Measurements from ENCODE around the gene SMAD3. TPM values are rescaled to one million over a fixed set of nuclear protein-coding genes. Genes with fewer than 3 reads are reported as not detected.

Gene SMAD3
- polyA plus RNA-seq, 1 donor from 2014 or later = 1.0 TPM

GRCh38 chr15:67091980-67092677, 26.7 kb downstream of the SMAD3 start:
- Histone ChIP-seq H2AFZ (ENCODE audit: low read depth, low read length) (no peak overlapping the region), H3K4me3 (ENCODE audit: low read length) (no peak overlapping the region), H3K9ac (ENCODE audit: low read length) (no peak overlapping the region), H3K36me3 (ENCODE audit: insufficient read depth, low read length) (no peaks in the 10 kb centered on the region), H3K9me2 (ENCODE audit: insufficient read depth, low read length) (no peaks in the 10 kb centered on the region), H3K9me3 (ENCODE audit: low read length) (no peaks in the 10 kb centered on the region), H3K27ac (ENCODE audit: low read length) (no peak overlapping the region), H4K20me1 (ENCODE audit: insufficient read depth) (no peaks in the 10 kb centered on the region), H3K27me3 (ENCODE audit: insufficient read depth, low read depth, low read length) (no peaks in the 10 kb centered on the region), H3K4me2 (ENCODE audit: low read length) (no peak overlapping the region), H3K79me2 (replicated peaks; ENCODE audit: insufficient read depth, low read length) (peaks cover 11% of the 10 kb centered on the region), H3F3A (ENCODE audit: insufficient read depth, low read length, poor library complexity, severe bottlenecking) (no peaks in the 10 kb centered on the region)
- TF ChIP-seq RAD21 (conservative IDR thresholded peaks at IDR 0.05) = no peak

- H3K79me2 ChIP-seq (replicated peaks; ENCODE audit: insufficient read depth, low read length) = peaks cover 14% of the 10 kb centered on the region
- H2AFZ ChIP-seq (ENCODE audit: low read depth, low read length) = no peak overlapping the region
- H3K27me3 ChIP-seq (ENCODE audit: insufficient read depth, low read depth, low read length) = no peaks in the 10 kb centered on the region
- no peaks in the 10 kb centered on the region for H4K20me1 ChIP-seq (ENCODE audit: insufficient read depth)
- H3K9ac ChIP-seq (ENCODE audit: low read length) = no peak overlapping the region
- no peaks in the 10 kb centered on the region for H3F3A ChIP-seq (ENCODE audit: insufficient read depth, low read length, poor library complexity, severe bottlenecking)
- no peak overlapping the region for H3K4me3 ChIP-seq (ENCODE audit: low read length)
- H3K27ac ChIP-seq (ENCODE audit: low read length) = no peak overlapping the region
- no peaks in the 10 kb centered on the region for H3K36me3 ChIP-seq (ENCODE audit: insufficient read depth, low read length)
- H3K9me3 ChIP-seq (ENCODE audit: low read length) = no peaks in the 10 kb centered on the region
- H3K9me2 ChIP-seq (ENCODE audit: insufficient read depth, low read length) = no peaks in the 10 kb centered on the region
- no peak for TF ChIP-seq MXI1 (conservative IDR thresholded peaks at IDR 0.05; ENCODE audit: poor library complexity, severe bottlenecking)
- TF ChIP-seq CTCF (IDR thresholded peaks at IDR 0.05; ENCODE audit: poor library complexity, severe bottlenecking) = no peak
- TF ChIP-seq REST (IDR thresholded peaks at IDR 0.05; ENCODE audit: borderline replicate concordance) = no peak
- TF ChIP-seq RAD21 (conservative IDR thresholded peaks at IDR 0.05) = no peak
- TF ChIP-seq POLR2AphosphoS5 (IDR thresholded peaks at IDR 0.05) = no peak
- TF ChIP-seq TAF1 (IDR thresholded peaks at IDR 0.05; ENCODE audit: low read depth) = no peak
- TF ChIP-seq EP300 (conservative IDR thresholded peaks at IDR 0.05; ENCODE audit: poor library complexity, severe bottlenecking) = no peak
- TF ChIP-seq EZH2 (IDR thresholded peaks at IDR 0.05; ENCODE audit: borderline replicate concordance, insufficient read depth, low read length, poor library complexity, severe bottlenecking) = no peak
- TF ChIP-seq SMC3 (conservative IDR thresholded peaks at IDR 0.05; ENCODE audit: poor library complexity) = no peak
- H3K4me2 ChIP-seq (ENCODE audit: low read length) = no peak overlapping the region
Measured at GRCh38 chr15:67092752-67093503, 27.5 kb downstream of the SMAD3 start.

All from neural cell (in vitro differentiated cells).